Activated effector memory CD4-positive, alpha-beta T cell treated with anti-CD3 and anti-CD28 coated beads, Interleukin-2, amount 50 U/mL, for 16 hours (primary cell): ENCODE data around the gene RBM23.
"Not testable (repeated sequence)": the region's sequence is repeated elsewhere in the genome, so short reads cannot be mapped to it uniquely, and the experiment has no call there.

Source experiments
- DNase-seq: peaks from one replicate; pipeline ENCODE4 v3.0.0-alpha.2; 2020

The RBM23 gene

DNA sequence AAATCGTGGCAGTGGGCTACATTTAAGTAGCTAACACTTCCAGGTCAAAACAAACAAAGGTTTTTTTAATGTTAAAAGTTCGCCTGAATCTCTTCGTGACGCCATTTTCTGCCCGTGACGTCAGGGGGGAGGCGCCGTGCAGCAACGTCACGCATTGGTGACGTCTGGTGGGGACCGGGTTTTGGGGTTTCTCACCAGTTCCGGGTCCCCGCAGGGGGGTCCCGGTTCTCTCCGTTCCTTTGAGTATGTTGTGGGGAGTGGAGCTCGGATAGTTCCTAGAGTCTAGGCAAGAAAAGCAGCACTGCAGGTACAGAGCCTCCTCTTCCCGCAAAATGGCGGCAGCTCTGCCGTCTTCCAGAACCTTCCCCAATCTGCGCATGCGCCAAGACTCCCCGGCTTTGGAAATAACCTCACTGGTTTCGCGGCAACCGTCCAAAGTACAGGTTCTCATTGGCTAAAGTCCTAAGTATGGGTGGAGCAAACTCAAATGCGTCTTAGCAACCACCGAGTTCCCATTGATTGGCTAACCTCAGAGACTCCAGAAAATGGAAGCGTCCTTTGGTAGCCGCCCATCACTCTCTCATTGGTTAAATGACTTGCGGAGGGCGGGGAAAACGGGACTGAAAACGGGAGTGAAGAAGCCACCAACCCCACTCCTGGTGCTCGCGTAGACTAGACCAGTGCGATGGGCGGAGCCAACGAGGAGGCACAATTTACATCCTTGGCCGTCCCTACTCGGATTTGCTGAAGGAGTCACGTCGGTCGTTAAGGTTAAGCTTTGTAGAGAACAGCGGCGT is at the start of gene RBM23:
TSS of gene RBM23 (minus strand) at position 346 of the 797 bp plus-strand sequence.
- peak; percentile 100 for DNase-seq

DNA sequence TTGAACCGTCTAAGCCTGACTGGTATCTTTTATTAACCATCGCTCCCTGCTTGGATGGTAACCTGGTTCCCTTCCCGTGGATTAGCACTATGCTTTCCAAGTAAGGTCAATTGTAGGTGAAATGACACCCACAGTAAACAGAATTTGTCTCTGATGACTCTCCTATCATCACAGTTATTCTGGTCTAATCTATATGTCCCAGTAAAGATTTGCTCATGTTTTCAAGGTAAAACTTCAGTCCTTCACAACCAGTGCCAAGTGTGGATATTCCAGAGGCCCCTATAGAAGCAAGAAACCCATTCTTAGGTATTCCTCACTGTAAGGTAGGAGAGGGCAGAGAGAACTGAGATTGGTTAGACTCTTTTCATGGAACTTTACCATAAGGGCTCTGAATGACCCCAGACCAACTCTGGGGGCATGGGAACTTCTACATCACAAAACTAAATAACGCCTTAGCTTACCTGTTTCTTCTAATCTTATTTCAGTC is 47.9 kb upstream of the RBM23 start:
- no peak for DNase-seq

DNA sequence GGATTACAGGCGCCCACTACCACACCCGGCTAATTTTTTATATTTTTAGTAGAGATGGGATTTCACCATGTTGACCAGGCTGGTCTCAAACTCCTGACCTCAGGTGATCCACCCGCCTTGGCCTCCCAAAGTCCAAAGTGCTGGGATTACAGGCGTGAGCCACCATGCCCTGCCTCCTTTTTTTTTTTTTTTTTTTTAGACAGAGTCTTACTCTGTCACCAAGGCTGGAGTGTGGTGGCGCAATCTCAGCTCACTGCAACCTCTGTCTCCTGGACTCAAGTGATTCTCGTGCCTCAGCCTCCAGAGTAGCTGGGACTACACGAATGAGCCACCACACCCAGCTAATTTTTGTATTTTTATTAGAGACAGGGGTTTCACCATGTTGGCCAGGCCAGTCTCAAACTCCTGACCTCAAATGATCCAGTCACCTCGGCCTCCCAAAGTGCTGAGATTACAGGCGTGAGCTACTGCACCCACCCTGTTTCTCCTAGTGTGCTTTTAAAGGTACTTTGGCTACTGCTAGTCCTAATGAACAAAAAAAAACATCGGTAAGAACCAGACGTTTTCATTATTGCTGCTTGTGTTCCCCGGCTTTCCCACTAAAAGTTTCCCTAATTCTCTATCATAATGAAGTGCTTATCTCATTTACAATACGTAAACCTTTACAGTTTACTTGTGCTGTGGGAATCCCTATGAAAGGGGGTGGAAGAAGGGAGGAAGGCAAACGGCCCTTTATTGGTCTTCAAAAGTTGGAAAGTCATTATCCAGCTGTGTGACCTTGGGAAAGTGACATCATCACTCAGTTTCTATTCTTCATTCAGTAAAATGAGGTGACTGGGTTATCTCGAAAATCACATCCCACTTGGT is 47.2 kb upstream of the RBM23 start:
- DNase-seq = not testable (repeated sequence)

DNA sequence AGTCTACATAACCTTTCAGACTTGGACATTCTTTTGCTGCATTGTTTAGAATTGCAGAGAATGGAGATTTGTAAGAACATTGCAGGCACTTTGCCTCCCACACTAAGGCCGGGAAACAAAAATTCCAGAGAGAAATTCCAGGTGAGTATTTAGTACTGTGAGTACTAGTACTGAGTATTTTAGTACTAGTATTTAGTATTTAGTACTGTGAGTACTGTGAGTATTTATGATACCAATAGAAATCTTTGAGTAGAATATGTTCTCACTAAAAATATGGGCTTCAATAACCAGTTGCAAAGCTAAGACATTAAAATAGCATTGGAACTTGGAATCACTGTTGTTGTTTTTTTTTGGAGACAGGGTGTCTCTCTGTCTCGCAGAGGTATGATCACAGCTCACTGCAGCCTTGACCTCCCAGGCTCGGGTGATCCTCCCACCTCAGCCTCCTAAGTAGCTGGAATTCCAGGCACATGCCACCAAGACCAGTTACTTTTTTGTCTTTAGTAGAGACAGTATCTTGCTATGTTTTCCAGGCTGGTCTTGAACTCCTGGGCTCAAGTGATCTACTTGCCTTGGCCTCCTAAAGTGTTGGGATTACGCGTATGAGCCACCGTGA is 43.2 kb upstream of the RBM23 start:
- no peak for DNase-seq

DNA sequence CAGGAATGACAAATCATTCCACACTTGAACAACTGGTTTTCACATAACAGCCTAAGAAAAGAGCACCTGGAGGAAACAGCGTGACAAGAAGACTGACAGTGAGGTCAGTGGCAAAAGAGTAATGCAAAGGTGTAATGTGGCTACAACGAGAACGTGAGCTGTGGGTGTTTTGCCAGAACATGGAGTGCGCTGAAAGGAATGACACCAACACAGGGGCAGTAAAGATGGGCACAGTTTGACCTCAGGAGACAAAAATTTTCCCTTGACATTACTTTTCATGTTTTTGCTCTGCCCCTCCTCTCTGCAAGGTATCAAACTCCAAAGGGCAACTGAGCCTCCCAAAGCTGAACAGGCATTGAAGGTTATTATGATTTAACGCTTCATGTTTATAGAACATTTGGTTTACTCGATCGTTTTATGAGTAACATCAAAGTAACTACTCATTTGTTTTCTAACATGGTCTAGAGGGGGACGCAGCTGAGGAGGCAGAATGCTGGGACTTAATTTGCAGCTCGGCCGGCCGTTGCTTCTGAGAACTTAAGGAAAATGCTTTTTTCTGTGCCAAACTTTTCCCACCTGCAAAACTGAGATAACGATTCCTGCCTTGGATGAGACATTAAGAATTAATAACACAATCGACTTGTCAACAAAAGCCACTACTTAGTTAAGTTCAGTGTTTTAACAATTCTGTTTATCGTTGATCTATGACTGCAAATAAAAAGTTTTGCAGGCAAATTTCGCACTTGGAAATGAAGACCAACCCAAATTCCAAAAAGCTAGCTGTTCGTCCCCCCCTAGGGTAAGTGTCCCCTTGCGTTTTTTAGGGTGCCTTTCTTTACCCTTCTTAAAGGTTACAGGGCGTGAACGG is 37.0 kb upstream of the RBM23 start:
- no peak for DNase-seq

DNA sequence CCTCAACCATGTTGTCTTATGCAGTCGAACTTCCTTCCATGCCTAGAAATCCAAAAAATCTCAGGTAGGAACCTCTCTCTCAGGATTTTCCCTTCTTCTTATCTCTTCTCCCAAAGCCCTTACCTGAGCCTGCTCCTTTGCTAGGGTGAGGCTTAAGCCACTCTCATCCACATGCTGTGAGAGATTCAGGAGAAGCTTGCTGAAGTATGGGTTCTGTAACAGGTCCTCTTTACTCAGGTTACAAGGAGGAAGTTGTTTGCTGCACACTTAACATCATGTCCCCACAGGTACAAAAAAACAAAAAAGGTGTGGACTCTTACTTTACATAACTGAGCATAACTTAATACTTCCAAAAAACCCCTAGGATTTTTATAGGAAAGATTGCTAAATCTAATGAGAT is 33.5 kb upstream of the RBM23 start:
- DNase-seq = no peak

DNA sequence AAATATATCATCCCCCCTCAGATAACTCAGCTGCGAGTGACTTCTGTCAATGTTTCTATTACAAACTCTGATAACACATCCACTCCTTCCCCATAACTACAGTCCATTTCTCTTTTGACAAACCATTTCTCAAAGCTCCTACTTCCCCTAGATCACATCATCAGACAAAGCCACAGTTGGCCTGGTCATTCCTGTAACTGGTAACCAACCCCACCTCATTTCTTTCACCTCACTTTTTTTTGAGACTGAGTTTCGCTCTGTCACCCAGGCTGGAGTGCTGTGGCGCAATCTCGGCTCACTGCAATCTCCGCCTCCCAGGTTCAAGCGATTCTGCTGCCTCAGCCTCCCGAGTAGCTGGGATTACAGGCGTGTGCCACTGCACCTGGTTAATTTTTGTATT is 32.8 kb upstream of the RBM23 start:
- not testable (repeated sequence) for DNase-seq

DNA sequence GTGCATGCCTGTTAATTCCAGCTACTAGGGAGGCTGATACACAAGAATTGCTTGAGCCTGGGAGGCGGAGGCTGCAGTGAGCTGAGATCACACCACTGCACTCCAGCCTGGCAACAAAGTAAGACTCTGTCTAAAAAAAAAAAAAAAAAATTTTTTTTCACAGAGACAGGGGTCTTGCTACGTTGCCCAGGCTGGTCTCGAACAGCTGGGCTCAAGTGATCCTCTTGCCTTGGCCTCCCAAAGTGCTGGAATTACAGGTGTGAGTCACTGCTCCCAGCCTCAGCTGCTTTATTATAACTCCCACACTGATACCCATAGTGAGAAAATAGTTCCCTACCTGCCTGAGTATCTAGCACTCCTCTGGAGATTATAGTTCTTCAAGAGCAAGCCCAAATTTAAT is 26.7 kb upstream of the RBM23 start:
- DNase-seq = no peak

DNA sequence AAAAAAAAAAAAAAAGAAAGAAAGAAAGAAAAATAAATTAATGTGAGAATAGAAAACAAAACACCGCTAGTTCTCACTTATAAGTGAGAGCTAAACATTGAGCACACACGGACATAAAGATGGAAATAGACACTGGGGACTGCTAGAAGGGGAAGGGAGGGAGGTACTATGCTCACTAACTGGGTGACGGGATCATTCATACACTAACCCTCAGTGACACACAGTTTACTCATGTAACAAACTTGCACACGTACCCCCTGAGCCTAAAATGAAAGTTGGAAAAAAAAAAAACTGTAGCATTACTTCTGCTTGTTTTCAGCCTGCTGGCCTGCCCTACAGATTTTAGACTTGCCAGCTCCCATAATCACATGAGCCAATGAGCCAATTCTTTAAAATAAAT is 20.7 kb upstream of the RBM23 start:
- DNase-seq = no peak

DNA sequence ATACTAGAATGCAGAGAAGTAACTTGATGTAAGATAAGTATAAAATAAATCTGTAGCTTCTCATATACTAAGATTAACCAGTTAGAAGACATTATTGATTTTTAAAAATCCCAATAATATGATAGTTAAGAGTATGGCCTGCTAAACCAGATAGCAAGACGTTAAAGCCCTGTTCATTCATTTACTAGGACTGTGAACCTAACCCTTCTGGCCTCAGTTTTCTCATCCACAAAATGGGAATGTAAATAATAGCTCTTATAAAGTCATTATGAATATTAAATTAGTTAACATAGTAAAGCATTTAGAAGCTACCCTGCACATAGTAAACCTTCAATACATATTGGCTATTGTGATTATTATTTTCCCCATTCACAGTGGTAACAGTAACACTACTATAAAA is 16.2 kb upstream of the RBM23 start:
- no peak for DNase-seq

DNA sequence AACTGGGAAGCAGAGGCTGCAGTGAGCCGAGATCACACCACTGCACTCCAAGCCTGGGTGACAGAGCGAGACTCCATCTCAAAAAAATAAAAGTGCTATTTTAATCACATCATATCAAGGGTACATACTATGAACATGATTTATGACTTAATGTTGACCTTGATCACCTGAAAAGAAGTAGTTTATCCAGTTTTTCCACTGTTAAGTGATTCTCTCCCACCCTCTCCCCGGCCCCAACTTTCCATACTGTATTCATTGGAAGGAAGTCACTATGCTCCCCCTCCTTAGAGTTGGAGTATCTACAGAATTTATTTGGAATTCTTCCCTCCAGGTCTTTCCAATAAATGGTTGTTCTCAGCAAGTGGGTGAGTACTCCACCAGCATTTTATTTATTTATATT is 13.2 kb upstream of the RBM23 start:
- DNase-seq = no peak

DNA sequence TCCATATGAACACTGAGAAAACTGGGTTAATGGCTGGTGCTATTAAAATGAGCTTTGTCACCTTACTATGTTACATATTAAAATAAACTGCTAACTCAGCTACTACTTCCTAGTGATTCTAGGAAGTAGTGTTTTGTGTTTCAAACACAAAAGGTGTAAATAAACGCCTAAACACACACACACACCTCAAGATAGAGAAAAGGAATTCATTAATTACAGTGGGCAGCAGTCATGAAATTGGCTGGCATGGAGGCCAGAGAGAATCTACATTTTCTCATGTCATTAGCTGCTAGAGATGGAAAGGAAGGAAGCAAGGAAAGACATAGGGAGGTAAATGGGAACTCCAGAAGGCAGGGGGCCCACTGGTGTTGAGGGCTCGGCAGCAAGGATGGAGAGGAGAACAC is 11.0 kb upstream of the RBM23 start:
- DNase-seq = no peak

DNA sequence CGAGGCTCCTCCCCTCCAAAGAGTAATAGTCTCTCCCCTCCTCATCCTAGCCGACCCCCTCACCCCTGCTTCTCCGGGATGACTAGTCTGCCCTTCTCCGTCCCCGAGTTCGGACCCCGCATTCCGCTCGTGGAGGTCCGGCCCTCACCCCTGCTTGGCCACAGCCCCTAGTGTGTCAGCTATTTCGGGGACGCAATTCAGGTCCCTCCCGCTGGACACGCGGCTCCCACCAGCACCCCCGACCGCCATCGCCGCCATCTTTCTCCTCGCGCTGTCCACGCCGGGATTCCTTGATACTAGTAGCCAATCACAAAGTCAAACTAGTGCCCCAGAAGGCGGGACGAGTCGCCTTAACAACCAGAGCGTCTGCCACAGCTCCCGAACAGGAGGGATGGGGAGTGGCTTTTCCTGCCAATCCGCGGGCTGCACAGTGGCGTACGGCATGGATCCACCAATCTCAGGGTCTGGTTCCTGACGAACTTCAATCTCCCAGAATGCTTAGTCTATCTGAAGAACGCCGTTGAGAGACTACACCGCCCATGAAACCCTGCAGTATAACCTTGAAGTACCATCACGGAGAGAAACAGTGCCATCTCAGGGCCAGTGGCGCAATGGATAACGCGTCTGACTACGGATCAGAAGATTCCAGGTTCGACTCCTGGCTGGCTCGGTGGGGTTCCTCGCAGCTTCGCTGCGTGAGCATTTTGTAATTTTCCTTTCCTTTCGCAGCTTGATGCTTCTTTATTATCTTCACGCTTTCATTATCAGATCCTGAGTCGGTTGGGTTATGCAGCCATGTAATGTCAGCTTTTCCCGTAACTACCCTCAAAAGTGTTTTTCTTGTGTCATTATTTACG is 10.4 kb upstream of the RBM23 start, which contains the start of gene PRMT5:
TSS of gene PRMT5 (minus strand) at position 273 of the 857 bp plus-strand sequence. CDS start at position 258, 15 bp downstream.
- DNase-seq = peak; percentile 99

DNA sequence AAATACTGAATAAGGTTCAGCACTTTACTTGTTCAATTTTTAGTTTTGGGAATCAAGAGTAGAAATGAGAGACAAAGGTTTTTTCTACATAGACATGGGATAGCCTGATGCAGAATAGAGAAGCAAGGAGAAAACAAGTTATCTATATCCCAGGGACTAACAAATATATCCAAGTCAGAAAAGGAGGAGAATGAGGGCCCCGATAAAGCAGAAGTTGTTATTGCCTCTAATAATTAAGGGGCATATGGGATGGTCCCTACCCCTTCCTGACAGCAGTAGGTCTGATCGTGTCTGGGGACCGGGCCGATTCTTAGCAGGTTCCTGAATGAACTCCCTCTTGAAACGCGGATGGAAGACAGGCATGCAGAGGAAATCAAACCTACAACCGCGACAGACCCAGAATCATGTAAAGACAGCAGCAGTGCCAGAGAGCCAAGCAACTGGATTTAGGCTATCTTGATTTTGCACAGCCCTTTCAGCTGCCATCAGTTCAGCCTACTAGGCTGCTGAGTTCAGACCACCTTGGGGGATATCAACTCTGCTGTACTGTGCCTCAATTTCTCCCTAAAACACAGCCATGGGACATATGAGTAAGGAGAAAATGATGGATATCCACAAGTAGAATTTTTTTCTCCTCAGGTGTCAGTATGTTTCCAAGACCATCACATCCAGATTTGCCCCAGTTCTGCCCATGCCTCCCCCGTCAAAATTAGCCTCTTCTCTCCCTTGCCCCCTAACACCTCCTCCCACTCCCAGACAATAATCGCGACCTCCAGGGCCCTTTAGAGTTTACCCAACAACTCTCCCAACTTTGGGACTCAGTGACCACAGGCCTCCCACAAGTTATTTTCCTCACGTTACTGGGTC is 9.5 kb upstream of the RBM23 start:
- DNase-seq = no peak

DNA sequence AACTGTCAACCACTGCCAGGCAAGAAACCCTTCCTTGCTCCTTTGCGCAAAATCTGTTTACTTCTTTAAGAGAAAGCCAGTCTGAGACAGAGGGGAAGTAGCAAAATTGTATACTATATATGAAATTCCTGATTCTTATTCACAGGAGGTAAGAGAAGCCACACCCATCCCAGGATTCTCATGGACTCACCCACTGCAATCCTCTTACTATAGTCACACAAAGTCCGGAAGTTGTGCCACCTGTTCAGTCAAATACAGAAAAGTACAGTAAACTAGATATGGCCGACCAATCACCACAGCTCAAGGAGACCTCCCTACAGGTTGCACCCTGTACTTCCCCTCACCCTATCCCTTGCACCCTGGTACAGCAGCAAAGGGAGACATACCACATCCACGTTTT is 7.4 kb upstream of the RBM23 start:
- no peak for DNase-seq

DNA sequence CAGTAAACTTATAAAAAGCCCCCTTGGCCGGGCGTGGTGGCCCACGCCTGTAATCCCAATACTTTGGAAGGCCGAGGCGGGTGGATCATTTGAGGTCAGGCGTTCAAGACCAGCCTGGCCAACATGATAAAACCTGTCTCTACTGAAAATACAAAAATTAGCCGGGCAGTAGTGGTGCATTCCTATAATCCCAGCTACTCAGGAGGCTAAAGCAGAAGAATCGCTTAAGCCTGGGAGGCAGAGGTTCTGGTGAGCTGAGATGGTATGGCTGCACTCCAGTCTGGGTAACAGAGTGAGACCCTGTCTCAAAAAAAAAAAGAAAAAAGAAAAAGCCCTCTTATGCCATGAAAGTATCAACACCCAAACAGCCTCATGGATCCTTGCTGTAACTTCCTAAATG is 6.6 kb upstream of the RBM23 start:
- no peak for DNase-seq

DNA sequence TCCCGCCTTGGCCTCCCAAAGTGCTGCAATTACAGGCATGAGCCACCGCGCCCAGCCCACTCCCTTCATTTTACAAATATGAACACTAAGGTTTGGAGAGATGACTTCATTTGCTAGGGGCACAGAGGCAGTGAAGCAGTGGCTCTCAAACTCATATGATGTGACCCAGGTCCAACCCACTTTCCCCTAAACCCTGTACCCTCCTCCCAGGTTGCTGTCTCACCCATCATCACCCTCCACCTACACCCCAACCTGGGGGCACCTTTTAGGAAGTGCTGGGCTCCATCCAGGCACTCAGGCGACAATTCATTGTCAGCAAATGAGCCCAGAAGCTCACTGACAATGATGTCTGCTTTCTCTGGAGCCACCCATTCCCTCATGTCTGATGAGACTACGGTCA is 4.8 kb upstream of the RBM23 start:
- DNase-seq = no peak

DNA sequence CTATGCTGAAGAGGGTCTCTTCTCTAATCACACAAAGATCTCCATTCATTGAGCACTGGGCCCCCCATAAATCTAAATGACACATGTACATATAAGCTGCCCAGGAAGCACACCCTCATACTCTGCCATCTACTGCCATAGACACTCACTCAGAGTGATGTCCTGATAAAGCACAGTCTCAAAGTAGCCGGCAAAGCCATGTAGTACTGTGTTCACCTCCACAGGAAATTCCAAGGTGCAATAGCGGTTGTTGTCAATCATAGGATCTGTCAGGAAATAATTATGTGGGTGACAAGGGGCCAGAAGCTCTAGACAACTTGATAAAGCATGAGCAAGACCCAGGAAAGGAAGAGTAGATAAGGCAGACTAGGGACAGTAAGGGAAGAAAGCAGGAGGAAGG is 3.3 kb upstream of the RBM23 start:
- no peak for DNase-seq

DNA sequence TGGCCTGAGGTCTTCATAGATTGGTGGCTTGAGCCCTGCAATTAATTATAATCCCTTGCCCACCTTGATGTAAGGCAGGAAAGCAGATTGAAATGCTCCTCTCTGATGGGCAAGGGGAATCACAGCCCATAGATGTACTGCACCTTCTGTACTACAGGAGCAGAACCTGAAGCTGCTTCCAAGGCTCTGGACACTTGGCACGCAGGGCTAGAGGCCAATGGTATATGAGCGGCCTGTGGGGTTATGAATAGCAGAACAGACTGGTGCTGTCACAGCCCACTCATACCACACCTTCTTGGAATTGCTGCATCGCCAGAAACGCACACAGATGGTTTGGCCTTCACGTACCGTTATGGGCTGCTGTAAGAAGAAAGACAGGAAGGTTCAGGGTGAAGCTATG is 1.7 kb upstream of the RBM23 start:
- DNase-seq = no peak

DNA sequence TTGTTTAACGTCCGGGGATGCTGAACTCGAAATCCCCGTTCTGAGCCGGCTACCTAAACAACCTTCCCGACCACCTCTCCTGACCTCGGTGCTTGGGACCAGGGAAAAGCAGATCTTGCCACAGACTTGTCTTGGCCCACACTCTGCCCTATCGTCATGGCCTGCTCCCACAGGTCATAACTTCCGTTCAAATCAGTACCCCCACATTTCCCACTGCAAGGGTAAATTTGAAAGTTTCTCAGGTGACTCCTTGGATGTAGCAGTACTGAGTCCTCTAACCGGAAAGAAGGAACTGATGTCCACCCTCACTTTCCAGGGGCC is 612 bp upstream of the RBM23 start:
- DNase-seq = no peak
